22Rv1 (cell line): Measurements from ENCODE around the gene RAB35.

ENCODE experiments used
- H3K27ac ChIP-seq: fragments of 450-650 bp; 2 replicates; pipeline ENCODE4 v1.5.1; 2017
- CTCF ChIP-seq: fragments of 450-650 bp; IDR thresholded peaks from 2 replicates; pipeline ENCODE4 v1.5.1; 2017; ENCODE audit warnings: mild to moderate bottlenecking
- ZFX ChIP-seq: fragments of 450-650 bp; IDR thresholded peaks from 2 replicates; pipeline ENCODE4 v1.6.1; 2017; ENCODE audit warnings: antibody characterized with exemption, borderline replicate concordance

RAB35 gene

GRCh38 chr12:120072472-120073249, 43.9 kb downstream of the RAB35 start:
- TF ChIP-seq CTCF = no peak
- no peak for TF ChIP-seq ZFX
- H3K27ac ChIP-seq = no peak overlapping the region

- H3K27ac ChIP-seq = no peak overlapping the region
- TF ChIP-seq CTCF = no peak
- no peak for TF ChIP-seq ZFX
Measured at GRCh38 chr12:120071493-120072020, 45.0 kb downstream of the RAB35 start.

- H3K27ac ChIP-seq = no peak overlapping the region
- TF ChIP-seq CTCF (no peak), ZFX (no peak)
Measured at GRCh38 chr12:120069278-120069677, 47.3 kb downstream of the RAB35 start.

- no peak overlapping the region for H3K27ac ChIP-seq
- no peak for TF ChIP-seq CTCF
- TF ChIP-seq ZFX = no peak
Measured at GRCh38 chr12:120067901-120068300, 48.7 kb downstream of the RAB35 start.

- no peak for TF ChIP-seq ZFX
- no peak for TF ChIP-seq CTCF
- H3K27ac ChIP-seq = no peak overlapping the region
Measured at GRCh38 chr12:120067084-120067869, 49.3 kb downstream of the RAB35 start.

GRCh38 chr12:120066341-120066740, 50.2 kb downstream of the RAB35 start:
- no peak overlapping the region for H3K27ac ChIP-seq
- TF ChIP-seq CTCF = no peak
- no peak for TF ChIP-seq ZFX

GRCh38 chr12:120065472-120065871, 51.1 kb downstream of the RAB35 start:
- no peak overlapping the region for H3K27ac ChIP-seq
- TF ChIP-seq ZFX (no peak), CTCF (no peak)
